Measurements from ENCODE around the gene PATL2.
A peak's percentile ranks its signal among the peaks of the same experiment; 100 is the strongest.
"Not testable (repeated sequence)": the region's sequence is repeated elsewhere in the genome, so short reads cannot be mapped to it uniquely, and the experiment has no call there.

Gene PATL2

GRCh38 chr15:44711096-44711742, at the start of gene PATL2, which contains the start of gene B2M:
Gene PATL2, minus strand, starts transcription at chr15:44711323. Its CDS starts 34,833 bp downstream, at chr15:44676490.
Gene B2M, plus strand, starts transcription at chr15:44711517. Its CDS starts 30 bp downstream, at chr15:44711547.
- peak; percentile 95 for DNase-seq (ENCODE audit: low spot score)

DNA sequence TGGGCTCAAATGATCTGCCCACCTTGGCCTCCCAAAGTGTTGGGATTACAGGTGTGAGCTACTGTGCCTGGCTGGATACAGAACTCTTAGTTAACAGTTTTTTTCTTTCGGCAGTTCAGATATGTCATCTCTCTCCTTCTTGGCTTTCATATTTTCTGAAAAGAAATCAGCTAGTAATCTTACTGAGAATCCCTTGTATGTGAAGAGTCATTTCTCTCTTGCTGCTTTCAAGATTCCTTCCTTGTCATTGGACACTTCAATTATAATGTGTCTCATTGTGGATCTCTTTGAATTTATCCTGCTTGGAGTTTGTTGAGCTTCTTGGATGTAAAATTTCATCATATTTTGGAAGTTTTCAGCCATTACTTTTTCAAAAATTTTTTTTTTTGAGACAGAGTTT, 42.2 kb upstream of the PATL2 start:
- DNase-seq (ENCODE audit: low spot score) = no peak

GRCh38 chr15:44743454-44743853, 32.3 kb upstream of the PATL2 start:
- not testable (repeated sequence) for DNase-seq (ENCODE audit: low spot score)

- not testable (repeated sequence) for DNase-seq (ENCODE audit: low spot score)
Observed at GRCh38 chr15:44739222-44739847, 28.2 kb upstream of the PATL2 start.

DNA sequence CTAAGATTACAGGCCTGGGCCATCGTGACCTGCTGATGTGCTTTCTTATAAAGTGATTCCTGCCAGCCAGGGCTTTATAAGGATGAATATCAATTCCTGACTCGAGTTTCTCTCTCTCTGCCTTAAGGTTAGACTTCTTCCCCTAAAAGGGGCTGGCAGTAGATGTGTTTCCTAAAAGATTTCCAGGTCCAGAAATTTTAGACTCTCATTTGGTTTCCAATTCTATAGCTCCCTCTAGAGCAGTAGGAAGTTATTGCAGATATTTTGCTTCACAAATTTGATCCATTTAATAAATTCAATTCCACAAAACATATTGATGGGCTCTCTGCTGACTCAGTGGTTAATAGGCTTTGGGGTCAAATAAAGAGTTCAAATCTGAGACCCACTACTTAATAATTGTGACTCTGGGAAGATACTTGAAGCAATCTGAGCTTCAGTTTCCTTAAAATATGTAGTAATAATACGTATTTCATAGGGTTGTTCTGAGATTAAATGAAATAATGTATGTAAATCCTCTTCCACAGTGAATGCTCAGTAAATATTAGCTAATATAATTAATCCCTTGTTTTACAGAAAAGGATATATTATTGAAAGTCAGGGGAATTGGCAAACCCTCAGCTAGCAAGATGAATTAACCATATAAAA, 27.3 kb upstream of the PATL2 start:
- no peak for DNase-seq (ENCODE audit: low spot score)

- DNase-seq (ENCODE audit: low spot score) = no peak
Observed at GRCh38 chr15:44736181-44736765, 25.1 kb upstream of the PATL2 start, which contains the start of gene TRIM69. Gene TRIM69, plus strand, starts transcription at chr15:44736528. Its CDS starts 177 bp downstream, at chr15:44736705.

DNA sequence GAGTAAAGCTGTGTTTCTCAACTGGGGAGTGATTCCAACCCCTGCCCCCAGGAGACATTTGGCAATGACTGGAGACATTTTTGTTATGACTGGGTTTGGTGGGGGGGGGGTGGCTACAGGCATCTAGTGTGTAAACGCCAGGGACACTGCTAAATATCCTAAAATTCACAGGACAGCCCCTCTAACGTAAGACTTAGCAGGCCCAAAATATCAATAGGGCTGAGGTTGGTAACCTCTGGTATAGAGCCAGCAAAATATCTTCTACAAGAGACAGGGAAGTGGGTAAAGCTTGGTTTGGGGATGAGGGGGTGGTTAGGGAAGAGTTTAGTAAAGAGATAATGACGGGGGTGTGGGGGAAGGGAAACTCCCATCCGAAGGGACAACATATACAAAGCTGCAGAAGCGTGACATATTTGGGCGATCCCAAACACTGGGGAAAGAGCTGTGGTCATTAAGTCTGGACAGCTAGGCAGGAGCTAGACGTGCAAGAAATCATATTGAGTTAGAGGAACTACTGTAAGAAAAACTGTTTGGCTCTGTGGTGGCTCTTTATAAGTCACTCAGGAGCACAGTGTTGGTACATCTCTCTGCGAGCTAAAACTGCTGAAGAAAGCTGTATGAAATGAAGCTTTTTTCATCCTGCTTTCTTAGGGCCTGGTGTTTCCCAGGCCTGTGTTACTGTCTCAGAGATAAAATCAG, 24.5 kb upstream of the PATL2 start:
- no peak for DNase-seq (ENCODE audit: low spot score)

- DNase-seq (ENCODE audit: low spot score) = no peak
Observed at GRCh38 chr15:44734839-44735481, 23.8 kb upstream of the PATL2 start.

DNA sequence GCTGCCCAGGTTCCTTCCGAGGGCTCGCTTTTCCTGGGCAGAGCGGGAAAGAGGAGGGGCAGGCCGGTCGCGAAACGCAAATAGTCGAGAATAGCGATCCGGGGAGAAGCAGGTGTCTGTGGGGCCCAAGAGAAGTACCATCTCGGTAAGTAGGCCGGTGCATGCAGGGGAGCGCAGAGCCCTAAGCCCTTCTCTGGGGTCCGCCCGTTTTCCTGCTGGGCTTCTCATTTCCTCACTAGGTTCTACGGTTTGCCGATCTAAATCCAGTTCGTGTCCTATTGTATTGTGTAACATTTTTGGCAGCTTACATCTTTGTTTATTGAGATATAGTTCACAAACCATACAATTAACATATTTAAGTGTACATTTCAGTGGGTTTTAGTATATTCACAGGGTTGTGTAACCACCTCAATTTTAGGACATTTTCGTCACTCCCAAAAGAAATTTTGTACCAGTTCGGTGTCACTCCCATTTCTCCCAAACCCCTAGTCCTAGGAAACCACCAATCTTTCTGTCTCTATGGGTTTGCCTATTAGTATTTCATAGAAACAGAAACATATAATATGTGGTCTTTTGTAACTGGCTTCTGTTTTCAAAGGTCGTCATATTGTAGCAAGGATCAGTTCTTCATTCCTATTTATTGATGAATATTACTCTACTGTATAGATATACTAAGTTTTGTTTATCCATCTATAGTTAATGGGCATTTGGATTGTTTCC, 18.4 kb upstream of the PATL2 start:
- DNase-seq (ENCODE audit: low spot score) = no peak

DNA sequence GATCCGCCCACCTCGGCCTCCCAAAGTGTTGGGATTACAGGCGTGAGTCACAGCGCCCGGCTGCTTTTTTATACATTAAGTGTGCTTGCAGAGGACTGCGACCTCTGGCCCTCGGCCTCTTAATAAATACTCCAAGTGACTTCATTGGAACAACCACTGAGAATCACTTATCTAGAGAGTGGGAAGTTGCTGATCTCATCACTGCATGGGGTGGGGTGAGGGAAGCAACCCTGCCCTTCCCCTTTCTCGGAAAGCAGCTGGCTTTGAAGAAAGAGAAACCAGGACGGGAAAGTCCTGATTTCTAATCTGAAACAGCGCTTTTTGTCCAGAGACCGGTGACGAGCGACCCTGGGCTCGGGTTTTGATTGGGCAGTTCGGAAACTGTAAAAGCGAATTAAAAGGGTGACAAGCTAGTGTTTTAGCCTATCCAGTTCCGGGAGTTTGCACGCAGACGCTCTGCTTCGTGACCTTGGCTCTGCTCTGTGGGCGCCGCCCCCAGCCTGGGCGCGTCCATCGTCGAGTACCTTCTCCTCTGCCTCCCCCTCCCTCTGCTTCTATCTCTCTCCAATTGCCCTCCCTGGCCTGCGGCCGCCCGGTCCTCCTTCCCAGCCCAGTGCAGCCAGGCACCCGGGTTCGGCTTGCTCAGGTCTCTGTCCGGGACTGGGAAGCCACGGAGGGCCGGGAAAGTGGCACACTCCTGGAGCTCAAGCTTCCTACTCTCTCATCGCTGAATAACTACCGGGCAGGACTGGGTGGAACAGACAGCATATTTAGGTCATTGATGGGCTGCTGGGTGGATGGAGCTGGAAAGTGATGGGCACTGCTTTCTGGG, 17.7 kb upstream of the PATL2 start:
- DNase-seq (ENCODE audit: low spot score) = peak; percentile 95

DNA sequence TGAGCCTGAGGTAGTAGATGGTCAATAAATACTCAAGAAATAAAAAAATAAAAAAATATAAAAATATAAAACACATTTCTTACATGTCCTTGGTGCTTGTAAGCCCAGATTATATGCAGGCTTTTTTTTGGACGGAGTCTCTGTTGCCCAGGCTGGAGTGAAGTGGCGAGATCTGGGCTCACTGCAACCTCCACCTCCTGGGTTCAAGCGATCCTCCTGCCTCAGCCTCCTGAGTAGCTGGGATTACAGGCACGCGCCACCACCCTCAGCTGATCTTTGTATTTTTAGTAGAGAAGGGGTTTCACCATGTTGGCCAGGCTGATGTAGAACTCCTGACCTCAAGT, 17.1 kb upstream of the PATL2 start:
- DNase-seq (ENCODE audit: low spot score) = not testable (repeated sequence)

GRCh38 chr15:44727485-44728231, 16.5 kb upstream of the PATL2 start:
- DNase-seq (ENCODE audit: low spot score) = no peak

DNA sequence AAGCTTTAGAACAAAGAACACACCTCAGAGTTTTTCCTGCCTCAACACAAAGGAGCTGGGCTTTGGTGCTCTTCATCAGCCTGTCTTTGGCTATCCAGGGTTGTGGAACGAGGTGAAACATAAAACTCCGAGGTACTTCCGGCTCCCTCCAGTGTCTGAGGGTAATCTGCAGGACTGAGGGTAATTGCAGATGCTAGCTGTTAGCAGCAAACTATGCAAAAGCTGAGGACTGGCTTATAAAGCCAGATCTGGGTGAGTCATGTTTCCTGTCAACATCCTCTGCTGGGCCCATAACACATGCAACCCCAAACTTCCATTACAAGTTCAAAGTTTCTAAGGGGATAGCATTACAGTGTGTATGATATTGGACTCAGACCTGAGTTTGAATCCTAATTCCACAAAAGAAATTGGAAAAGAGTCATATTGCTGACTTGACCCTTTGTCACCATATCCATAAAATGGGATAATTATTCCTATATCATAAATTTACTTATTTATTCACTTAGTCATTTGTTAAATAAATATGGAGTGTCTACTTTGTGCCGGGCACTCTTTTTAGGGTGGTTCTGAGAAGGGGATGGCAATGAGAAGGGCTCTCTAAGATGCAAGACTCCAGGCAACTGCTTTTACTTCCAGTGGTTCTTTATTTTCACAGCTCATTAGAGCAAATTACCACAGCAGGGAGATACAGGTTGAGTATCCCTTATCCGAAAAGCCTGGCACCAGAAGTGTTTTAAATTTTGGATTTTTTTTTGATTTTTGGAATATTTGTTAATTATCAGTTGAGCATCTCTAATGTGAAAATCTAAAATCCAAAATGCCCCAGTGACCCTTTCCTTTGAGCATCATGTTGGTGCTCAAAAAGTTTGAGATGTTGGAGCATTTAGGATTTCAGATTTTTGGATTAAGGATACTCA, 15.7 kb upstream of the PATL2 start:
- no peak for DNase-seq (ENCODE audit: low spot score)

- DNase-seq (ENCODE audit: low spot score) = no peak
Observed at GRCh38 chr15:44726136-44726535, 15.0 kb upstream of the PATL2 start.

GRCh38 chr15:44722011-44722410, 10.9 kb upstream of the PATL2 start:
- no peak for DNase-seq (ENCODE audit: low spot score)

GRCh38 chr15:44720460-44721176, 9.5 kb upstream of the PATL2 start:
- no peak for DNase-seq (ENCODE audit: low spot score)

GRCh38 chr15:44720000-44720435, 8.9 kb upstream of the PATL2 start:
- DNase-seq (ENCODE audit: low spot score) = not testable (repeated sequence)
